Measurements from ENCODE around the gene SPOCK1.

The SPOCK1 gene

GRCh38 chr5:137218896-137219295 lies 280.2 kb downstream of the SPOCK1 start:
- DNase-seq (ENCODE audit: low read depth): no peak

- no peak for DNase-seq (ENCODE audit: low read depth)
These were observed 280.7 kb downstream of the SPOCK1 start for GRCh38 chr5:137218471-137218870.

GRCh38 chr5:137217599-137218200 lies 281.4 kb downstream of the SPOCK1 start:
- DNase-seq (ENCODE audit: low read depth): no peak

- DNase-seq (ENCODE audit: low read depth): no peak
These were observed 282.0 kb downstream of the SPOCK1 start for GRCh38 chr5:137216976-137217598.

GRCh38 chr5:137215780-137216179 lies 283.3 kb downstream of the SPOCK1 start:
- DNase-seq (ENCODE audit: low read depth): no peak

GRCh38 chr5:137215261-137215660 lies 283.9 kb downstream of the SPOCK1 start:
- DNase-seq (ENCODE audit: low read depth): no peak

- DNase-seq (ENCODE audit: low read depth): no peak
These were observed 284.5 kb downstream of the SPOCK1 start for GRCh38 chr5:137214446-137215189.

GRCh38 chr5:137212471-137212870 lies 286.7 kb downstream of the SPOCK1 start:
- no peak for DNase-seq (ENCODE audit: low read depth)

- DNase-seq (ENCODE audit: low read depth): no peak
These were observed 289.8 kb downstream of the SPOCK1 start for GRCh38 chr5:137209232-137209809.

GRCh38 chr5:137207023-137207760 lies 291.9 kb downstream of the SPOCK1 start:
- no peak for DNase-seq (ENCODE audit: low read depth)

- no peak for DNase-seq (ENCODE audit: low read depth)
These were observed 293.0 kb downstream of the SPOCK1 start for GRCh38 chr5:137206030-137206715.

GRCh38 chr5:137205231-137206027 lies 293.7 kb downstream of the SPOCK1 start:
- no peak for DNase-seq (ENCODE audit: low read depth)

GRCh38 chr5:137203011-137203632 lies 296.0 kb downstream of the SPOCK1 start:
- DNase-seq (ENCODE audit: low read depth): no peak

GRCh38 chr5:137201876-137202275 lies 297.2 kb downstream of the SPOCK1 start:
- no peak for DNase-seq (ENCODE audit: low read depth)

GRCh38 chr5:137200906-137201700 lies 298.0 kb downstream of the SPOCK1 start:
- DNase-seq (ENCODE audit: low read depth): no peak

- no peak for DNase-seq (ENCODE audit: low read depth)
These were observed 299.2 kb downstream of the SPOCK1 start for GRCh38 chr5:137199966-137200365.

- no peak for DNase-seq (ENCODE audit: low read depth)
These were observed 299.9 kb downstream of the SPOCK1 start for GRCh38 chr5:137199201-137199600.

- no peak for DNase-seq (ENCODE audit: low read depth)
These were observed 303.6 kb downstream of the SPOCK1 start for GRCh38 chr5:137195483-137195882.

GRCh38 chr5:137194300-137194699 lies 304.8 kb downstream of the SPOCK1 start:
- DNase-seq (ENCODE audit: low read depth): no peak

Data from stimulated activated CD8-positive, alpha-beta memory T cell treated with anti-CD3 and anti-CD28 coated beads, Interleukin-7, amount 100 ng/mL, for 24 hours (primary cell).